NK-92 treated with Interleukin-12 subunit alpha and Interleukin-12 subunit beta, amount 100 ng/mL, for 24 hours (cell line): ENCODE results near the gene NANOS3.

ENCODE experiments used
- DNase-seq: peaks from one replicate; lab custom pipeline; 2025; lab: John Stamatoyannopoulos, UW

Gene NANOS3

GRCh38 chr19:13876834-13877233, at the start of gene NANOS3:
TSS of gene NANOS3 (plus strand) at chr19:13877134. CDS start at chr19:13877249, 115 bp downstream.
- no peak for DNase-seq

GRCh38 chr19:13827656-13828055, 49.3 kb upstream of the NANOS3 start:
- no peak for DNase-seq

GRCh38 chr19:13830114-13830740, 46.7 kb upstream of the NANOS3 start:
- no peak for DNase-seq

- DNase-seq = no peak
Observed at GRCh38 chr19:13830741-13831536, 46.0 kb upstream of the NANOS3 start.

GRCh38 chr19:13831537-13832467, 45.1 kb upstream of the NANOS3 start:
- no peak for DNase-seq

GRCh38 chr19:13833330-13834243, 43.3 kb upstream of the NANOS3 start:
- no peak for DNase-seq

GRCh38 chr19:13834244-13835069, 42.5 kb upstream of the NANOS3 start:
- no peak for DNase-seq

GRCh38 chr19:13835791-13836723, 40.9 kb upstream of the NANOS3 start:
- DNase-seq = no peak

- no peak for DNase-seq
Observed at GRCh38 chr19:13838435-13839129, 38.4 kb upstream of the NANOS3 start.

GRCh38 chr19:13839130-13839937, 37.6 kb upstream of the NANOS3 start:
- DNase-seq = peak; percentile 85

GRCh38 chr19:13839938-13840304, 37.0 kb upstream of the NANOS3 start:
- no peak for DNase-seq

- DNase-seq = no peak
Observed at GRCh38 chr19:13840305-13841085, 36.4 kb upstream of the NANOS3 start.

GRCh38 chr19:13841086-13841961, 35.6 kb upstream of the NANOS3 start:
- no peak for DNase-seq

- DNase-seq = no peak
Observed at GRCh38 chr19:13841962-13842290, 35.0 kb upstream of the NANOS3 start.

- DNase-seq = peak; percentile 73
Observed at GRCh38 chr19:13842291-13843103, 34.4 kb upstream of the NANOS3 start.
